Measurements from ENCODE around the gene MUS81. TPM values are rescaled to one million over a fixed set of nuclear protein-coding genes. Genes with fewer than 3 reads are reported as not detected.
"Not testable (repeated sequence)": the region's sequence is repeated elsewhere in the genome, so short reads cannot be mapped to it uniquely, and the experiment has no call there.

MUS81 gene
- total and polyA plus RNA-seq, 3 experiments from 2014 or later = 35.2 to 85.8 (median 84.7) TPM

DNA sequence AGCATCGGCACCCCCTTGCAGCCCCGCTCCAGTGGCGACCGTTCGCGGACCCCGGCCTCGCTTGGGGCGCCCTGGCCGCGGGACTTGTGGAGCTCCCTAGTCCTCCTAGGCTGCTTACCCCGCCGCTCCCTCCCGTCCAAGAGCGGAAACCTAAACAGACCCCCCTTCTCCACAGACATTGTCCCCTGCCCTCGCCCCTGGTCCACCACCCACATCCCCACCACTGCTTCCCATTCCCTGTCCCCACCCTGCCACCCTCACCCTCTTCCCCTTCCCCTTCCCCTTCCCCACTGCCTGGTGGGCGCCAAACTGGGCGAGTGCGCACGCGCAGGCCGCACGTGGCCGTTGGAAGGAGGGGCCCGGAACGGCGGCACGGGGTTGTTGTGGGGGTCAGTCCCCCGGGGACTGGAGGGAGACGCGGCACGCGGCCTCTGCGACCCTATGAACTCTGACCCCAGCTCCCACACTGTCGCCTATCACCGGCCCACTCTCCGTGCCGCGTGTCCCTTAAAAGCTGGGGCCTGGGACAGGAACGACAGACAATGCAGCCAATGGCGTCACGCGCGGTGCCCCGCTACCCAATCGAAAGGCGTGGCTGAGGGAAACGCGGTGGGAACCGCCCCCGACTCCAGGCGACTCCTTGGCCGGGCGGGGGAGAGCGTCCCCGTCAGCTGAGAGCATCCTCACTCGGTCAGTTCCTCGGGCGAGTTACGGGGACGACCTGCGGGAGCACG, 26.8 kb upstream of the MUS81 start, which contains the start of gene SNX32:
TSS of gene SNX32 (plus strand) at position 667 of the 734 bp plus-strand sequence. CDS start 103 bp downstream, outside the sequence.
- Mint-ChIP-seq H3K36me3 (no peaks in the 10 kb centered on the region), H3K27ac (peak within 1 kb of the TSS in 6 of 8 donors; percentile 15 to 79 (median 67)), H3K9me3 (no peaks in the 10 kb centered on the region), H3K4me1 (peaks cover 8 to 14% (median 13%) of the 10 kb centered on the region in 3 donors), H3K4me3 (no peak within 1 kb of the TSS), H3K27me3 (peaks cover 0 to 2% of the 10 kb centered on the region in 2 donors)
- no peaks in the 10 kb centered on the region for H3K36me3 ChIP-seq (ENCODE audit: insufficient read depth, low read length)
- H3K27ac ChIP-seq (ENCODE audit: low read depth, low read length) = no peak within 1 kb of the TSS
- peaks cover 16% of the 10 kb centered on the region for H3K4me1 ChIP-seq (ENCODE audit: insufficient read depth, low read length)
- no peaks in the 10 kb centered on the region for H3K9me3 ChIP-seq (ENCODE audit: low read length)
- CTCF ChIA-PET = interaction anchor here (1.0 to 3.4 kb wide), 10 partner anchors 15 to 122 kb away, joined by 3 to 17 read pairs (median 8); partner anchors contain the start of genes AP5B1, CCDC85B, FIBP and KAT5
- H3K4me3 ChIP-seq (ENCODE audit: low read length) = peak within 1 kb of the TSS; percentile 57
- POLR2A ChIA-PET = interaction anchor here (0.5 to 1.8 kb wide), 9 partner anchors 11 to 180 kb away, joined by 3 to 7 read pairs (median 3); partner anchors contain the start of genes CFL1, KAT5 and MUS81
- peak; percentile 90 to 94 (median 91) for DNase-seq
- H3K27me3 ChIP-seq (ENCODE audit: insufficient read depth, low read length, poor library complexity, severe bottlenecking) = no peaks in the 10 kb centered on the region

GRCh38 chr11:65834202-65834601, 26.0 kb upstream of the MUS81 start:
- H3K27ac Mint-ChIP-seq = no peak overlapping the region
- H3K27me3 Mint-ChIP-seq = peaks cover 0 to 2% of the 10 kb centered on the region in 2 donors
- no peak overlapping the region for H3K4me3 Mint-ChIP-seq
- Histone ChIP-seq H3K27ac (ENCODE audit: low read depth, low read length) (no peak overlapping the region), H3K4me3 (ENCODE audit: low read length) (peak overlapping the region; percentile 57), H3K4me1 (ENCODE audit: insufficient read depth, low read length) (peaks cover 16% of the 10 kb centered on the region), H3K36me3 (ENCODE audit: insufficient read depth, low read length) (no peaks in the 10 kb centered on the region), H3K9me3 (ENCODE audit: low read length) (no peaks in the 10 kb centered on the region), H3K27me3 (ENCODE audit: insufficient read depth, low read length, poor library complexity, severe bottlenecking) (no peaks in the 10 kb centered on the region)
- H3K4me1 Mint-ChIP-seq = peaks cover 8 to 14% (median 13%) of the 10 kb centered on the region in 3 donors
- ChIA-PET CTCF (interaction anchor here (2.0 to 3.4 kb wide), 4 partner anchors 26 to 123 kb away, joined by 10 to 17 read pairs (median 13); partner anchors contain the start of genes AP5B1, KAT5 and MUS81), POLR2A (interaction anchor here (0.7 to 1.8 kb wide), 6 partner anchors 18 to 121 kb away, joined by 3 to 7 read pairs (median 4); partner anchors contain the start of genes CFL1 and MUS81)
- no peaks in the 10 kb centered on the region for H3K9me3 Mint-ChIP-seq
- no peak for DNase-seq
- no peaks in the 10 kb centered on the region for H3K36me3 Mint-ChIP-seq

- Histone ChIP-seq H3K4me3 (ENCODE audit: low read length) (no peak overlapping the region), H3K27ac (ENCODE audit: low read depth, low read length) (no peak overlapping the region), H3K36me3 (ENCODE audit: insufficient read depth, low read length) (no peaks in the 10 kb centered on the region), H3K27me3 (ENCODE audit: insufficient read depth, low read length, poor library complexity, severe bottlenecking) (no peaks in the 10 kb centered on the region), H3K4me1 (ENCODE audit: insufficient read depth, low read length) (no peaks in the 10 kb centered on the region), H3K9me3 (ENCODE audit: low read length) (no peaks in the 10 kb centered on the region)
- ChIA-PET POLR2A (no interaction called here), CTCF (no interaction called here)
- Mint-ChIP-seq H3K36me3 (no peaks in the 10 kb centered on the region), H3K9me3 (no peaks in the 10 kb centered on the region), H3K27me3 (no peaks in the 10 kb centered on the region), H3K4me1 (no peaks in the 10 kb centered on the region), H3K27ac (no peak overlapping the region), H3K4me3 (no peak overlapping the region)
- DNase-seq = no peak
Measured at GRCh38 chr11:65842144-65842543, 18.1 kb upstream of the MUS81 start.

- no peaks in the 10 kb centered on the region for H3K27me3 Mint-ChIP-seq
- no peak overlapping the region for H3K4me3 ChIP-seq (ENCODE audit: low read length)
- H3K4me3 Mint-ChIP-seq = no peak overlapping the region
- no peak overlapping the region for H3K27ac ChIP-seq (ENCODE audit: low read depth, low read length)
- CTCF ChIA-PET = interaction anchor here (1.1 to 1.3 kb wide), 4 partner anchors 15 to 47 kb away, joined by 3 to 5 read pairs (median 4); partner anchors contain the start of gene CCDC85B
- H3K27ac Mint-ChIP-seq = no peak overlapping the region
- no peaks in the 10 kb centered on the region for H3K9me3 Mint-ChIP-seq
- no peaks in the 10 kb centered on the region for H3K36me3 ChIP-seq (ENCODE audit: insufficient read depth, low read length)
- POLR2A ChIA-PET = no interaction called here
- H3K36me3 Mint-ChIP-seq = no peaks in the 10 kb centered on the region
- H3K4me1 ChIP-seq (ENCODE audit: insufficient read depth, low read length) = no peaks in the 10 kb centered on the region
- DNase-seq = no peak
- H3K4me1 Mint-ChIP-seq = no peaks in the 10 kb centered on the region
- no peaks in the 10 kb centered on the region for H3K9me3 ChIP-seq (ENCODE audit: low read length)
- no peaks in the 10 kb centered on the region for H3K27me3 ChIP-seq (ENCODE audit: insufficient read depth, low read length, poor library complexity, severe bottlenecking)
Measured at GRCh38 chr11:65843811-65844210, 16.4 kb upstream of the MUS81 start.

DNA sequence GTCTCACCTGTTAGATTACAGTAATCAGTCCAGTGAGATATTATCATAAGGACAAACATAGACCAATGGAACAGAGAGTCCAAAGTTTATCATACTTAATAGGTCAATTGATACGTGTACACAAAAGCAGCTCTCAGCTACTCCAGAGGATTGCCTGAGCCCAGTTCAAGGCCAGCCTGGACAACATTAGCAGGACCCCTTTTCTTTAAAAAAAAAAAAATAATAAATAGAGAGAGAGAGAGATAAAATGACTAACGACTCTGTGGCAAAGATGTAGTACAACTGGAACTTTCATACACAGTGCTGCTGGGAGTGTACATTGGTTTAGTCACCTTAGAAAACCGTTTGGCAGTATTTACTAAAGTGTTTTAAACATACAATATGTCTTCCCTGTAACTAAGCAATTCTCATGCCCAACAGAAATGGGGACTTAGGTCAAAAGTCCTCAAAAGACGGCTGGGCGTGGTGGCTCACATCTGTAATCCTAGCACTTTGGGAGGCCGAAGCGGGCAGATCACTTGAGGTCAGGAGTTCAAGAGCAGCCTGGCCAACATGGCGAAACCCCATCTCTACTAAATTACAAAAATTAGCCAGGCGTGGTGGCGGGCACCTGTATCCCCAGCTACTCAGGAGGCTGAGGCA, 15.9 kb upstream of the MUS81 start:
- no peaks in the 10 kb centered on the region for H3K36me3 Mint-ChIP-seq
- CTCF ChIA-PET = interaction anchor here (0.7 to 1.2 kb wide), 3 partner anchors 26 to 177 kb away, joined by 3 to 4 read pairs (median 3); no protein-coding TSS in a partner anchor
- no peaks in the 10 kb centered on the region for H3K4me1 ChIP-seq (ENCODE audit: insufficient read depth, low read length)
- no peak overlapping the region for H3K4me3 Mint-ChIP-seq
- no peaks in the 10 kb centered on the region for H3K36me3 ChIP-seq (ENCODE audit: insufficient read depth, low read length)
- POLR2A ChIA-PET = interaction anchor here (0.6 kb wide), 1 partner anchor 11 kb away, joined by 3 read pairs; no protein-coding TSS in a partner anchor
- H3K9me3 ChIP-seq (ENCODE audit: low read length) = no peaks in the 10 kb centered on the region
- no peaks in the 10 kb centered on the region for H3K4me1 Mint-ChIP-seq
- H3K27ac ChIP-seq (ENCODE audit: low read depth, low read length) = no peak overlapping the region
- DNase-seq = no peak
- H3K4me3 ChIP-seq (ENCODE audit: low read length) = no peak overlapping the region
- H3K27ac Mint-ChIP-seq = no peak overlapping the region
- H3K27me3 ChIP-seq (ENCODE audit: insufficient read depth, low read length, poor library complexity, severe bottlenecking) = no peaks in the 10 kb centered on the region
- H3K27me3 Mint-ChIP-seq = no peaks in the 10 kb centered on the region
- no peaks in the 10 kb centered on the region for H3K9me3 Mint-ChIP-seq

GRCh38 chr11:65847746-65848145, 12.5 kb upstream of the MUS81 start:
- peaks cover 8% of the 10 kb centered on the region for H3K36me3 ChIP-seq (ENCODE audit: insufficient read depth, low read length)
- no peaks in the 10 kb centered on the region for H3K4me1 ChIP-seq (ENCODE audit: insufficient read depth, low read length)
- DNase-seq = no peak
- Mint-ChIP-seq H3K9me3 (no peaks in the 10 kb centered on the region), H3K4me1 (peaks cover 4 to 7% (median 5%) of the 10 kb centered on the region in 3 donors), H3K4me3 (no peak overlapping the region), H3K27ac (no peak overlapping the region), H3K36me3 (peaks cover 3 to 21% (median 10%) of the 10 kb centered on the region in 3 donors), H3K27me3 (no peaks in the 10 kb centered on the region)
- ChIA-PET CTCF (interaction anchor here (0.6 to 2.6 kb wide), 5 partner anchors 12 to 136 kb away, joined by 3 to 7 read pairs (median 5); partner anchors contain the start of genes FIBP, KAT5 and MUS81), POLR2A (interaction anchor here (1.4 kb wide), 1 partner anchor 13 kb away, joined by 3 read pairs; the partner anchor contains the start of gene MUS81)
- no peaks in the 10 kb centered on the region for H3K9me3 ChIP-seq (ENCODE audit: low read length)
- H3K27me3 ChIP-seq (ENCODE audit: insufficient read depth, low read length, poor library complexity, severe bottlenecking) = no peaks in the 10 kb centered on the region
- no peak overlapping the region for H3K27ac ChIP-seq (ENCODE audit: low read depth, low read length)
- H3K4me3 ChIP-seq (ENCODE audit: low read length) = no peak overlapping the region

- DNase-seq; CTCF ChIA-PET; H3K9me3 ChIP-seq (ENCODE audit: low read length); H3K27ac ChIP-seq (ENCODE audit: low read depth, low read length); H3K27me3 Mint-ChIP-seq; H3K27me3 ChIP-seq (ENCODE audit: insufficient read depth, low read length, poor library complexity, severe bottlenecking); H3K4me1 ChIP-seq (ENCODE audit: insufficient read depth, low read length); H3K4me3 Mint-ChIP-seq; H3K9me3 Mint-ChIP-seq; H3K4me3 ChIP-seq (ENCODE audit: low read length): not testable (repeated sequence)
- peak overlapping the region in 2 of 8 donors; percentile 11 to 73 for H3K27ac Mint-ChIP-seq
- POLR2A ChIA-PET = interaction anchor here (0.6 to 1.2 kb wide), 2 partner anchors 70 to 86 kb away, joined by 3 read pairs; no protein-coding TSS in a partner anchor
- peaks cover 18% of the 10 kb centered on the region for H3K36me3 ChIP-seq (ENCODE audit: insufficient read depth, low read length)
- peaks cover 5 to 31% (median 15%) of the 10 kb centered on the region in 3 donors for H3K36me3 Mint-ChIP-seq
- peaks cover 10 to 13% (median 12%) of the 10 kb centered on the region in 3 donors for H3K4me1 Mint-ChIP-seq
Measured at GRCh38 chr11:65848693-65849092, 11.5 kb upstream of the MUS81 start.
